Endothelial cell of umbilical vein (primary cell): Measurements from ENCODE around the gene ZBTB9. TPM values are rescaled to one million over a fixed set of nuclear protein-coding genes. Genes with fewer than 3 reads are reported as not detected.
A peak's percentile ranks its signal among the peaks of the same experiment; 100 is the strongest.

ENCODE experiments used
- BruUV-seq: library from RNA; stranded (reverse); fragments of 400-500 nt; replicated peaks from 2 replicates; lab custom pipeline; 2021; lab: Mats Ljungman, UMichigan
- CTCF ChIA-PET: fragments of 300-600, 350-600 bp; sonication (Branson Sonifier 250); formaldehyde crosslinking; loops from one replicate; lab custom pipeline; 2021; ENCODE audit warnings: antibody characterized with exemption, inconsistent platforms; lab: Charles Lee
- POLR2A ChIA-PET: fragments of 300-600, 350-600 bp; sonication (Branson Sonifier 250); formaldehyde crosslinking; loops from one replicate; lab custom pipeline; 2021; ENCODE audit warnings: antibody characterized with exemption, inconsistent platforms; lab: Charles Lee
- DNase-seq: peaks from one replicate; pipeline ENCODE4 v3.0.0-alpha.2; 2011; ENCODE audit warnings: low read depth, low spot score
- FAIRE-seq: peaks from 2 replicates; lab custom pipeline; 2011; peaks lifted over from hg19 to GRCh38; lab: Jason Lieb, UNC
- H2AFZ ChIP-seq: 2 replicates; pipeline ENCODE4 v1.6.0; 2012; ENCODE audit warnings: low read depth, low read length, control low read depth, inconsistent platforms
- H3K27ac ChIP-seq: 2 replicates; pipeline ENCODE4 v1.5.1; 2011; ENCODE audit warnings: low read depth, mild to moderate bottlenecking, control low read depth, low read length, moderate library complexity; ENCODE audit not compliant: insufficient read depth
- H3K27me3 ChIP-seq, 2 experiments: 2 replicates each; pipeline versions ENCODE4 v1.6.0 to v1.6.1; 2011; ENCODE audit warnings: low read length in 2 of 2, mixed read lengths in 1 of 2; ENCODE audit not compliant: control insufficient read depth in 2 of 2, insufficient read depth in 2 of 2
- H3K36me3 ChIP-seq, 2 experiments: 2 replicates in 1 of 2; 3 replicates in 1 of 2; pipeline ENCODE4 v1.5.1; 2011; ENCODE audit warnings: low read length in 2 of 2, mild to moderate bottlenecking in 1 of 2, moderate library complexity in 1 of 2; ENCODE audit not compliant: control insufficient read depth in 2 of 2, insufficient read depth in 2 of 2; ENCODE audit errors: extremely low read depth in 1 of 2
- H3K4me1 ChIP-seq: 3 replicates; pipeline ENCODE4 v1.5.1; 2011; ENCODE audit warnings: mild to moderate bottlenecking, low read length; ENCODE audit not compliant: control insufficient read depth, insufficient read depth; ENCODE audit errors: extremely low read depth
- H3K4me2 ChIP-seq: 2 replicates; pipeline ENCODE4 v1.6.1; 2011; ENCODE audit warnings: low read length, control low read depth, mixed read lengths; ENCODE audit not compliant: insufficient read depth
- H3K4me3 ChIP-seq, 3 experiments: fragments of 200-600 bp in 1 of 3; sonication (generic), shearing (Covaris generic) in 1 of 3; replicated peaks in 1 of 3; 2 replicates each; pipeline ENCODE4 v1.5.1; 2011 to 2016; ENCODE audit warnings: control low read depth in 3 of 3, low read length in 3 of 3, mild to moderate bottlenecking in 2 of 3, inconsistent platforms in 1 of 3, low read depth in 1 of 3, moderate library complexity in 1 of 3; ENCODE audit not compliant: insufficient read depth in 1 of 3
- H3K79me2 ChIP-seq: 2 replicates; pipeline ENCODE4 v1.6.0; 2012; ENCODE audit warnings: low read length, inconsistent platforms; ENCODE audit not compliant: control insufficient read depth, insufficient read depth
- H3K9ac ChIP-seq: replicated peaks from 2 replicates; pipeline ENCODE3; 2011; ENCODE audit warnings: low read length, control low read depth; ENCODE audit not compliant: insufficient read depth; ENCODE audit errors: extremely low read depth
- H3K9me1 ChIP-seq: replicated peaks from 3 replicates; pipeline ENCODE4 v1.6.0; 2011; ENCODE audit warnings: mild to moderate bottlenecking, low read length; ENCODE audit not compliant: control insufficient read depth, insufficient read depth; ENCODE audit errors: extremely low read depth
- H3K9me3 ChIP-seq: replicated peaks from 2 replicates; pipeline ENCODE4 v1.5.1; 2012; ENCODE audit warnings: low read length, inconsistent platforms; ENCODE audit not compliant: control insufficient read depth, insufficient read depth
- H4K20me1 ChIP-seq: replicated peaks from 2 replicates; pipeline ENCODE3; 2011; ENCODE audit warnings: mild to moderate bottlenecking, low read length; ENCODE audit not compliant: control insufficient read depth, insufficient read depth; ENCODE audit errors: extremely low read depth
- POLR2A ChIP-seq: IDR thresholded peaks from 2 replicates; pipeline ENCODE4 v1.6.1; 2012; ENCODE audit warnings: low read depth, mild to moderate bottlenecking, control low read depth, low read length
- dilution Hi-C: fragments of 300-500 bp; cut with MboI; formaldehyde crosslinking; loops from one replicate; pipeline ENCODE4 v1.15.0; 2019; ENCODE audit warnings: low sequenced_read_pairs; ENCODE audit not compliant: extremely low pct_ligation_motif_present
- intact Hi-C: fragments of 100-400 bp; cut with micrococcal nuclease; formaldehyde crosslinking; loops from one replicate; pipeline ENCODE4 v1.10.0; 2022
- polyA plus RNA-seq, 4 experiments: library from polyadenylated mRNA; depleted of rRNA in 3 of 4; stranded (reverse) in 3 of 4; unstranded in 1 of 4; fragments of >200 nt; gene quantifications; 2 replicates each; pipeline versions ENCODE4 v1.2.1 to v1.2.3, GENCODE V29; 2011 to 2012; ENCODE audit warnings: missing spikeins in 1 of 4
- total RNA-seq: library from RNA; stranded (reverse); gene quantifications from 2 replicates; pipeline ENCODE4 v1.2.3, GENCODE V29; 2021
- TF ChIP-seq, protein P1 (sequence below), 2 donors: IDR thresholded peaks; 1 replicate in 1 of 2; 2 replicates in 1 of 2; pipeline ENCODE4 v1.5.1; 2011; ENCODE audit warnings: low read length in 2 of 2, mild to moderate bottlenecking in 2 of 2, moderate library complexity in 2 of 2, control low read depth in 1 of 2, inconsistent platforms in 1 of 2, low read depth in 1 of 2; ENCODE audit not compliant: insufficient read depth in 1 of 2; ENCODE audit errors: extremely low read depth in 1 of 2
- TF ChIP-seq, protein P2 (sequence below): IDR thresholded peaks from 2 replicates; pipeline ENCODE4 v1.6.1; 2011; ENCODE audit not compliant: insufficient read depth, insufficient read length

ZBTB9 gene
- total and polyA plus RNA-seq, 2 donors (not counting 3 experiments of a cell fraction or from before 2014, with no cell fraction given), result 4.7 to 8.0 TPM

DNA sequence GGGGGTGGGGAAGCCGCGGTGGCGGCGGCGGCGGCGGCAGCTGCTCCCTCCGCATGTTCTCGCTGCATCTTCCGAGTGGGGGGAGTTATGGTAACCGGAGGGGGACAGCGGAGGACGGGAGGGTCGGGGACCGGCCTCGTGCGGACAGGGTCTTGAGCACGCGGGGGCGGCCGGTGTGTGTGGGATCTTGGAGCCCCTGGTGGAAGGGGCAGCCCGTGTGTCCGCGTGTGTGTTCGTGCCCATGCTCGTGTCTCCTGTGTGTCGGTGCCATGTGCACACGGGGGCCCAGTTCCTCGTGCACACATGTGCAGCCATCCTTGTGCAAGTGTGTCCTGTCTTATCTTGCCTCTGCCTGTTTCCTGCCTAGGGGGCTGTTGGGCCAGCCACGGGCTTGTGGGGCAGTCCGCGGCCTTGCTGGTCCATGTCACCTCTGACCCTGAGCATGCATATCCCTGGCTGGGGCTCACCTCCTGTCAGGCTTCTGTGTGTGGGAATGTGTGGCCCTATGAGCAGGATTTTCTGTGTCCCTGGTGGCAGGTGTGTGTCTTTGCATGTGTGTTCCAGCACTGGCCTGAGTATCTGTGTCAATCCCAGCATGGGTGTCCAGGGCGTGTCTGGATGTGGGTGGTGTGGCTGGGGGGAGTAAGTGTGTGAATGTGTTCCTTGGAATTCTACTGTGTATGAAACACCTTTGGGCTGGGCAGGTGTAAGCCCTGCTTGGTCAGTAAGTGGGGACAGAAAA is 26.0 kb upstream of the ZBTB9 start:
- Histone ChIP-seq H3K9ac (no peak overlapping the region), H3K4me2 (peak overlapping the region; percentile 33), H4K20me1 (no peaks in the 10 kb centered on the region), H3K27me3 (peaks cover 0 to 1% of the 10 kb centered on the region in 2 experiments), H3K79me2 (no peaks in the 10 kb centered on the region), H3K36me3 (no peaks in the 10 kb centered on the region), H2AFZ (peak overlapping the region; percentile 49), H3K9me3 (no peaks in the 10 kb centered on the region), H3K4me1 (peaks cover 33% of the 10 kb centered on the region), H3K27ac (no peak overlapping the region), H3K4me3 (peak overlapping the region in 1 of 3 experiments; percentile 52), H3K9me1 (no peaks in the 10 kb centered on the region)
- intact Hi-C loops, result loop anchor here (2.0 to 5.0 kb wide), 2 partner anchors 156 to 192 kb away; partner anchors contain the start of genes ITPR3, RPS18 and VPS52
- POLR2A ChIA-PET, result no interaction called here
- TF ChIP-seq POLR2A, result no peak
- TF ChIP-seq, protein P1, sequence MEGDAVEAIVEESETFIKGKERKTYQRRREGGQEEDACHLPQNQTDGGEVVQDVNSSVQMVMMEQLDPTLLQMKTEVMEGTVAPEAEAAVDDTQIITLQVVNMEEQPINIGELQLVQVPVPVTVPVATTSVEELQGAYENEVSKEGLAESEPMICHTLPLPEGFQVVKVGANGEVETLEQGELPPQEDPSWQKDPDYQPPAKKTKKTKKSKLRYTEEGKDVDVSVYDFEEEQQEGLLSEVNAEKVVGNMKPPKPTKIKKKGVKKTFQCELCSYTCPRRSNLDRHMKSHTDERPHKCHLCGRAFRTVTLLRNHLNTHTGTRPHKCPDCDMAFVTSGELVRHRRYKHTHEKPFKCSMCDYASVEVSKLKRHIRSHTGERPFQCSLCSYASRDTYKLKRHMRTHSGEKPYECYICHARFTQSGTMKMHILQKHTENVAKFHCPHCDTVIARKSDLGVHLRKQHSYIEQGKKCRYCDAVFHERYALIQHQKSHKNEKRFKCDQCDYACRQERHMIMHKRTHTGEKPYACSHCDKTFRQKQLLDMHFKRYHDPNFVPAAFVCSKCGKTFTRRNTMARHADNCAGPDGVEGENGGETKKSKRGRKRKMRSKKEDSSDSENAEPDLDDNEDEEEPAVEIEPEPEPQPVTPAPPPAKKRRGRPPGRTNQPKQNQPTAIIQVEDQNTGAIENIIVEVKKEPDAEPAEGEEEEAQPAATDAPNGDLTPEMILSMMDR (IDR thresholded peaks at IDR 0.05; ENCODE audit: extremely low read depth in 1 of 2, insufficient read depth in 1 of 2, low read depth in 1 of 2, low read length in 2 of 2), result peak; percentile 38 to 55
- TF ChIP-seq, protein P2, sequence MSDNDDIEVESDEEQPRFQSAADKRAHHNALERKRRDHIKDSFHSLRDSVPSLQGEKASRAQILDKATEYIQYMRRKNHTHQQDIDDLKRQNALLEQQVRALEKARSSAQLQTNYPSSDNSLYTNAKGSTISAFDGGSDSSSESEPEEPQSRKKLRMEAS, result peak; percentile 63
- dilution Hi-C loops, result no loop called here
- DNase-seq (peak; percentile 36), FAIRE-seq (no peak)
- no TSS peak for BruUV-seq
- CTCF ChIA-PET, result interaction anchor here (0.6 kb wide), 1 partner anchor 38 kb away, joined by 3 read pairs; no protein-coding TSS in a partner anchor
